HG02571 (cell line): ENCODE data around the gene TIAL1.
"Not testable (repeated sequence)": the region's sequence is repeated elsewhere in the genome, so short reads cannot be mapped to it uniquely, and the experiment has no call there.

Experiments used
- ATAC-seq: cut with Tn5 transposase; IDR thresholded peaks from one replicate; pipeline ENCODE4 v1.9.1; 2021; ENCODE audit warnings: mild to moderate bottlenecking, moderate library complexity; ENCODE audit not compliant: unreplicated experiment

Gene TIAL1

GRCh38 chr10:119596537-119597404, at the start of gene TIAL1:
TSS of gene TIAL1 (minus strand) at chr10:119596964. CDS start at chr10:119596465, 499 bp downstream.
- peak; percentile 85 for ATAC-seq

GRCh38 chr10:119644994-119645393, 48.2 kb upstream of the TIAL1 start:
- no peak for ATAC-seq

DNA sequence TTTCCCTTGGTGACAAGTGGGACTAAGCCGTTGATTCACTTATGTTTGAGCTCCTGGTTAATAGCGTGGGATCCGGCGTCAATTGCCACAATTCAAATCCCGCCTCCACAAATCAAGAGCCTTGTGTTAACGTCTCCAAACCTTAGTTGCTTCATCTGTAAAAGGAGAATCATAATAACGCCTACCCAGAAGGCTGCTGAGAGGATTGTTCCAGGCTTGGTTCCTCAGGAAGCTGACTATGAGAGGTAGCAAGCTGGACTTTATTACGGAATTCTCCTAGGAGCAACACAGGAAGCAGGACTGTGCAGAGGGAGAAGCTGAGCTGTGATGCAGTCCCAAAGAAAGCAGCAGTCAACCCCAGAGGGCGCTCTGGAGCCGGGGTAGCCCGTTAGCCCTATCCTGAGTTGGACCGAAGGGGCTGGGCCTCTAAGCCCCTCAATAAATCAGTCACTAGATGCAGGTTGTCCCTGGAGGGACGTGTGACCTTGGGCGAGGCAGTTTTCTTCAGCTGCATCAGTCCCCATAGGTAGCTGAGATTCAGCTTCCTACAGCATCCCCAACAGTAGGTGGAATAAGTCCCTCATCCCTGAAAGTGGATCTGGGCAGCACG, 47.5 kb upstream of the TIAL1 start:
- ATAC-seq = no peak

- no peak for ATAC-seq
Measured at GRCh38 chr10:119643306-119644204, 46.8 kb upstream of the TIAL1 start.

GRCh38 chr10:119642556-119643111, 45.9 kb upstream of the TIAL1 start:
- no peak for ATAC-seq

- ATAC-seq = no peak
Measured at GRCh38 chr10:119640875-119641526, 44.2 kb upstream of the TIAL1 start.

- no peak for ATAC-seq
Measured at GRCh38 chr10:119640384-119640783, 43.6 kb upstream of the TIAL1 start.

GRCh38 chr10:119638982-119639381, 42.2 kb upstream of the TIAL1 start:
- no peak for ATAC-seq

GRCh38 chr10:119637631-119638030, 40.9 kb upstream of the TIAL1 start:
- ATAC-seq = no peak

- no peak for ATAC-seq
Measured at GRCh38 chr10:119634219-119634544, 37.4 kb upstream of the TIAL1 start.

DNA sequence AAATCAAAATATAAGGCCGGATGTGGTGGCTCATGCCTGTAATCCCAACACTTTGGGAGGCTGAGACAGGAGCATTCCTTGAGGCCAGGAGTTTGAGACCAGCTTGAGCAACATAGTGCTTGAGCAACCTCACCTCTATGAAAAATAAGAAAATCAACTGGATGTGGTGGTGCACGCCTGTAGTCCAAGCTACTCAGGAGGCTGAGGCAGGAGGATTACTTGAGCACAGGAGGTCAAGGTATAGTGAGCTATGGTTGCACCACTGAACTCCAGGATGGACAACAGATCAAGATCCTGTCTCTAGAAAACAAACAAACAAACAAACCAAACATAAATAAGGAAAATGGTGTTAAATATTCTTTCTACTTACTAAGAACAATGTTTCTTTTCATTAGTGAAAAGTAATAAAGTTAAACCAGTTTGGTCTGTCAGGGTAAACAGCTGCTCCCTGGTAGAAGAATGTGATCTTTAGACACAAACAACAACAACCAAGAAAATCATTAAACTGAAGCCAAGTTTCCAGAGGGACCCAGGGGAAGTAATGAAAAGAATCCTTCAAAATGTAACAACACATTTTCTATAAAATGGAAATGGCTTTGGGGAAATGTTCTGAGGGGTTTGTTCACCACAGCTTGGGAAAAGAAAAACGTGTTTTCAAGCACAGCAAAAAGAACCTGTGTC, 36.9 kb upstream of the TIAL1 start:
- ATAC-seq = no peak

GRCh38 chr10:119630300-119630699, 33.5 kb upstream of the TIAL1 start:
- no peak for ATAC-seq

DNA sequence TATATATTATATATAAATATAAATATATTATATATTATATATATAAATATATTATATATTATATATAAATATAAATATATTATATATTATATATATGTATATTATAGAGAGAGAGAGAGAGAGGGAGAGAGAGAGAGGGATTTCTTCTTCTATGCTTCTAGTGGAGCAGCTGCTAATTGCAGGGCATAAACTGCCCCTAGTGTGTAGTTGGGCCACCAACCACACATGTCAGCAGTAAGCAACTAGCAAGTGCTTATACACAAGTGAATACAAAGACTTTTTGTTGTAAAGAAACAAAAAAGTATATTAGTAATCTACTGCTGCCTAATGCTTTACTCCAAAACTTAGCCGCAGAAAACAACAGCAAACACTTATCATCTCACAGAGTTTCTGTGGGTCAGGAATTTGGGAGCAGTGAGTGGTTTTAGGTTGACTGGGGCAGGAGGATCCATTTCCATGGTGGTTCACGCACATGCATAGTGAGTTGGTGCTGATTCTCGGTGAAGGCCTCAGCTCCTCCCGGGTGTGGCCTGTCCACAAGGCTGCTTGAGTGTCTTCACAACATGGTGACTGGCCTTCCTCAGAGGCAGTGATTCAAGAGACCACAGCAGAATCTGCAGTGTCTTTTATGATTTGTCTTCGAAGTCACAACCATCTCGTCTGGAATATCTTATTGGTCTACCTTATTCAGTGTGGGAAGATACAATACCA, 29.0 kb upstream of the TIAL1 start:
- ATAC-seq = no peak

GRCh38 chr10:119621078-119621384, 24.3 kb upstream of the TIAL1 start:
- no peak for ATAC-seq

GRCh38 chr10:119620241-119621077, 23.7 kb upstream of the TIAL1 start:
- ATAC-seq = no peak

DNA sequence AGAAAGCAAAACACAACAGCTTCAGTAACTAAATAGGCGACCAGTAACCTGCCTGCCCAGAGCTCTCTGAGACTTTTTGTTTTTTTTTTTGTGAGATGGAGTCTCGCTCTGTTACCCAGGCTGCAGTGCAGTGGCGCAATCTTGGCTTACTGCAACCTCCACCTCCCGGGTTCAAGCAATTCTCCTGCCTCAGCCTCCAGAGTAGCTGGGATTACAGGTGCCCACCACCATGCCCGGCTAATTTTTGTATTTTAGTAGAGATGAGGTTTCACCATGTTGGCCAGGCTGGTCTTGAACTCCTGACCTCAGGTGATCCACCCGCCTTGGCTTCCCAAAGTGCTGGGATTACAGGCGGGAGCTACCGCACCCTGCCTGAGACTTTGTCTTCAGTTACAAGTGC, 23.0 kb upstream of the TIAL1 start:
- ATAC-seq = not testable (repeated sequence)

DNA sequence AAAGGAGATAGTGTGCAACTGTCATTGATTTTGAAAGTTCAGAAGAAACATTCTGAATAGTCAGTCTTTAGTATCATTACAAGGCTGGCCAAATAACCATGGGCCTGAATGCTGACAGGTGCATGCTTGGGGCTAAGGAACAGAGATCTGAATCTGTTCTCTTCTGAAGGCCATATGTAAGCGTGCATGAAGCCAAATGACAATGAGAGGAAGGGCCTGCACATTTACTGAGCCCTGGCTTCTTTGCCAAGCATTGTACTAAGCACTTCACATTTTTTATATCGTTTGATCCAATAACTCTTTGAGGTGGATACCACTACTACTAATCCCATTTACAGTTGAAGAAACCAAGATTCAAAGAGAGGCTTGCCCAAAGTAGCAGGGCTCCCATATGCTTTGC, 22.5 kb upstream of the TIAL1 start:
- no peak for ATAC-seq

GRCh38 chr10:119616882-119617570, 20.3 kb upstream of the TIAL1 start:
- ATAC-seq = no peak
